ENCODE results near the gene WDR59.

WDR59 gene

DNA sequence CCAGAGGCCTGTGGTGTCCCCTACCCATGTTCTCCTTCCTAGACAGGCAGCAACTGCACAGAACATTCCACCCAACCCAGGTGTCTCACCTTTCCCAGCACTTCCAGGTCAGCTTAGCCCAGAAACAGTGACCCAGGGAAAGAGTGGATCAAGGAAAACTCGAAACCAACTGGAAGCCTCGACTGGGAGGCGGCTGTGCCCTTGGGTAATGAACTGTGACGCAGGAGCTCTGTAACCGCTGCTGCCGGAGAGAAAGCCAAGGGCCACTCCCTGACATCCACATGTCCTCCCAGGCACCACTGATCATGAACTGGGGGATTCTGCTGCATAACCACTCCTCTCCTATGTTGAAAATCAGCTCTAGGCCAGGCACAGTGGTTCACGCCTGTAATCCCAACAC is 34.4 kb downstream of the WDR59 start:
- TF ChIP-seq, protein P1, sequence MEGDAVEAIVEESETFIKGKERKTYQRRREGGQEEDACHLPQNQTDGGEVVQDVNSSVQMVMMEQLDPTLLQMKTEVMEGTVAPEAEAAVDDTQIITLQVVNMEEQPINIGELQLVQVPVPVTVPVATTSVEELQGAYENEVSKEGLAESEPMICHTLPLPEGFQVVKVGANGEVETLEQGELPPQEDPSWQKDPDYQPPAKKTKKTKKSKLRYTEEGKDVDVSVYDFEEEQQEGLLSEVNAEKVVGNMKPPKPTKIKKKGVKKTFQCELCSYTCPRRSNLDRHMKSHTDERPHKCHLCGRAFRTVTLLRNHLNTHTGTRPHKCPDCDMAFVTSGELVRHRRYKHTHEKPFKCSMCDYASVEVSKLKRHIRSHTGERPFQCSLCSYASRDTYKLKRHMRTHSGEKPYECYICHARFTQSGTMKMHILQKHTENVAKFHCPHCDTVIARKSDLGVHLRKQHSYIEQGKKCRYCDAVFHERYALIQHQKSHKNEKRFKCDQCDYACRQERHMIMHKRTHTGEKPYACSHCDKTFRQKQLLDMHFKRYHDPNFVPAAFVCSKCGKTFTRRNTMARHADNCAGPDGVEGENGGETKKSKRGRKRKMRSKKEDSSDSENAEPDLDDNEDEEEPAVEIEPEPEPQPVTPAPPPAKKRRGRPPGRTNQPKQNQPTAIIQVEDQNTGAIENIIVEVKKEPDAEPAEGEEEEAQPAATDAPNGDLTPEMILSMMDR (conservative IDR thresholded peaks at IDR 0.05; ENCODE audit: low read length), result no peak
- TF ChIP-seq EZH2phosphoT487 (IDR thresholded peaks at IDR 0.05; ENCODE audit: borderline replicate concordance), result no peak
- no peak overlapping the region for H3K9ac ChIP-seq (ENCODE audit: low read depth, low read length, poor library complexity, severe bottlenecking)
- H3K4me1 ChIP-seq (ENCODE audit: insufficient read depth, low read length, poor library complexity, severe bottlenecking), result no peaks in the 10 kb centered on the region
- no peaks in the 10 kb centered on the region for H4K20me1 ChIP-seq (ENCODE audit: insufficient read depth, low read length, poor library complexity, severe bottlenecking)
- H3K79me2 ChIP-seq (ENCODE audit: insufficient read depth, low read length), result no peaks in the 10 kb centered on the region
- no peak overlapping the region for H3K4me2 ChIP-seq (ENCODE audit: low read depth, low read length, poor library complexity, severe bottlenecking)
- no peaks in the 10 kb centered on the region for H3K9me2 ChIP-seq (replicated peaks; ENCODE audit: low read depth, low read length)
- H3K4me3 ChIP-seq (ENCODE audit: low read length, poor library complexity, severe bottlenecking), result no peak overlapping the region
- H3K36me3 ChIP-seq (ENCODE audit: insufficient read depth, low read length), result peaks cover 43% of the 10 kb centered on the region; the same call in 1 of the 2 replicates
- no peaks in the 10 kb centered on the region for H3F3A ChIP-seq (ENCODE audit: low read depth)
- H3K27me3 ChIP-seq (ENCODE audit: insufficient read depth, low read length, poor library complexity, severe bottlenecking), result no peaks in the 10 kb centered on the region
- H3K9me3 ChIP-seq (ENCODE audit: insufficient read depth, low read depth, low read length), result no peaks in the 10 kb centered on the region
- H2AFZ ChIP-seq (ENCODE audit: low read length), result no peak overlapping the region

DNA sequence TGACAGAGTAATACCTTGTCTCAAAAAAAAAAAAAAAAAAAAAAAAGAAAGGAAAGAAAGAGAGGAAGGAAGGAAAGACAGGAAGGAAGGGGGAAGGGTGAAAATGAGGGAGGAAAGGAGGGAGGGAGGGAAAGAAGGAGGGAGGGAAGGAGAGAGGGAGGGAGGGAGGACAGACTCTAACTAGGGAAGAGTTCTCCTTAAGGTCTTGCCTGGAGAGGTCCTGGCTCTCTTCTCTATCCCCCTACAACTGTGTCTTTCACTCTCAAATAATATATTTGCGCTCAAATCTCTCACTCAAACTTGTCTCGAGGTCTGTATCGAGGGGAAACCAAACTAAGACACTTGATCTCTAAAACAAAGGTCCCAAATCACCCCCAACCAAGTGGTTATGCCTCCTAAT is 35.6 kb downstream of the WDR59 start:
- H3K9me2 ChIP-seq (replicated peaks; ENCODE audit: low read depth, low read length), result no peaks in the 10 kb centered on the region
- H3K36me3 ChIP-seq (ENCODE audit: insufficient read depth, low read length), result peaks cover 34% of the 10 kb centered on the region; the same call in 1 of the 2 replicates
- no peaks in the 10 kb centered on the region for H3K27me3 ChIP-seq (ENCODE audit: insufficient read depth, low read length, poor library complexity, severe bottlenecking)
- TF ChIP-seq, protein P1 (conservative IDR thresholded peaks at IDR 0.05; ENCODE audit: low read length), result no peak
- TF ChIP-seq EZH2phosphoT487 (IDR thresholded peaks at IDR 0.05; ENCODE audit: borderline replicate concordance), result no peak
- H3K4me3 ChIP-seq (ENCODE audit: low read length, poor library complexity, severe bottlenecking), result no peak overlapping the region
- H3K4me2 ChIP-seq (ENCODE audit: low read depth, low read length, poor library complexity, severe bottlenecking), result no peak overlapping the region
- H2AFZ ChIP-seq (ENCODE audit: low read length), result no peak overlapping the region
- H3K9me3 ChIP-seq (ENCODE audit: insufficient read depth, low read depth, low read length), result no peaks in the 10 kb centered on the region
- no peaks in the 10 kb centered on the region for H3K79me2 ChIP-seq (ENCODE audit: insufficient read depth, low read length)
- no peaks in the 10 kb centered on the region for H3K4me1 ChIP-seq (ENCODE audit: insufficient read depth, low read length, poor library complexity, severe bottlenecking)
- no peaks in the 10 kb centered on the region for H3F3A ChIP-seq (ENCODE audit: low read depth)
- H4K20me1 ChIP-seq (ENCODE audit: insufficient read depth, low read length, poor library complexity, severe bottlenecking), result no peaks in the 10 kb centered on the region
- H3K9ac ChIP-seq (ENCODE audit: low read depth, low read length, poor library complexity, severe bottlenecking), result no peak overlapping the region

DNA sequence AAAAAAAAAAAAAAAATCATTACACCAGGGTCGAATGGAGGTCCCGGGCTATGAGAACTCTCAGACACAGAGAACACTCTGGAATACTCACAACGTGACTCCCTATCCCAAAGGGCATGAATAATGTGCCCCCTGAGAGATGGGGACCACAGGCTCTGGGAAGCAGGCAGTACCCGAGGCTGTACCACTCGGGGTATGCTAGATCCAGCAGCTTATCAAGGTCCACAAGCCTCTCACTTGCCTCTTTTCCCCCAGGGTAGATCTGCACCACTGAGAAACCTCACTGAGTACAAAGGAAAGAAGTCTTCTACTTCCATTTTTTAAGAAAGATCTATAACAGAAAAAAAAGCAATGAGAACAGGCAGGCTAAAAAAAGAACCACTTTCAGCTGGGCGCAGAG is 40.5 kb downstream of the WDR59 start:
- Histone ChIP-seq H4K20me1 (ENCODE audit: insufficient read depth, low read length, poor library complexity, severe bottlenecking) (no peaks in the 10 kb centered on the region), H3K9ac (ENCODE audit: low read depth, low read length, poor library complexity, severe bottlenecking) (no peak overlapping the region), H3K36me3 (ENCODE audit: insufficient read depth, low read length) (peaks cover 34% of the 10 kb centered on the region; the same call in 1 of the 2 replicates), H3K9me3 (ENCODE audit: insufficient read depth, low read depth, low read length) (no peaks in the 10 kb centered on the region), H3F3A (ENCODE audit: low read depth) (no peaks in the 10 kb centered on the region), H3K9me2 (replicated peaks; ENCODE audit: low read depth, low read length) (no peaks in the 10 kb centered on the region), H3K4me2 (ENCODE audit: low read depth, low read length, poor library complexity, severe bottlenecking) (no peak overlapping the region), H3K27me3 (ENCODE audit: insufficient read depth, low read length, poor library complexity, severe bottlenecking) (no peaks in the 10 kb centered on the region), H3K4me1 (ENCODE audit: insufficient read depth, low read length, poor library complexity, severe bottlenecking) (no peaks in the 10 kb centered on the region), H3K79me2 (ENCODE audit: insufficient read depth, low read length) (no peaks in the 10 kb centered on the region), H3K4me3 (ENCODE audit: low read length, poor library complexity, severe bottlenecking) (no peak overlapping the region), H2AFZ (ENCODE audit: low read length) (no peak overlapping the region)
- TF ChIP-seq, protein P1 (conservative IDR thresholded peaks at IDR 0.05; ENCODE audit: low read length), result no peak
- no peak for TF ChIP-seq EZH2phosphoT487 (IDR thresholded peaks at IDR 0.05; ENCODE audit: borderline replicate concordance)

Data from Loucy (cell line).